Suprapubic skin (tissue), 3 donors: ENCODE results near the gene TSHZ1.

Experiments
- CTCF ChIP-seq, 2 donors: fragments of 200-600 bp in 1 of 2; fragments of 450-650 bp in 1 of 2; sonication (generic) in 1 of 2; IDR thresholded peaks; one replicate each; pipeline ENCODE4 v1.5.1; 2016 to 2019; ENCODE audit warnings: antibody characterized with exemption in 2 of 2, mild to moderate bottlenecking in 1 of 2, moderate library complexity in 1 of 2
- POLR2AphosphoS5 ChIP-seq, 3 donors: sonication (generic); formaldehyde crosslinking; IDR thresholded peaks; one replicate each; pipeline ENCODE4 v1.6.1; 2017; ENCODE audit warnings: antibody characterized with exemption in 3 of 3

GRCh38 chr18:75226286-75226955 is 15.8 kb downstream of the TSHZ1 start:
- TF ChIP-seq CTCF (IDR thresholded peaks at IDR 0.05) (no peak), POLR2AphosphoS5 (IDR thresholded peaks at IDR 0.05) (no peak)
